HG02852 (cell line): ENCODE measurements around the gene GRIK4.

Source experiments
- ATAC-seq: cut with Tn5 transposase; IDR thresholded peaks from one replicate; pipeline ENCODE4 v1.9.1; 2021; ENCODE audit warnings: mild to moderate bottlenecking, moderate library complexity; ENCODE audit not compliant: unreplicated experiment

The GRIK4 gene

DNA sequence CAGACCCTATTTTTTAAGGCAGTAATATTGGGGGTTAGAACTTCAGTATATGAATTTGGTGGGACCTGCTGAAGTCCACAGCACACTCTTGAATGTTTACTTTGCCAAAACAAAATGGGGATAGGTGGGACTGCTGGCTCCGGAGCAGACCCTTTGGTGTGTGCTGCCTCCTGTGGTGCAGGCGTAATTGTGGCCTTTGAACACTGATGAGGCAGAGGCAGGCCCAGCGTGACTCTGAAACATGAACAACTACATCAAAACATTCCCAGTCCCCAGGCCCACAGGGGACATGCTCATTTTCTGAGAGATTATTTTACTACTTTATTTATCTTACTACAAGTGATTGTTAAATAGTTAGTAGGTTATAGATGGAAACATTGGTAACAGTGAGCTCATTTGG lies 287.3 kb downstream of the GRIK4 start:
- ATAC-seq = no peak

DNA sequence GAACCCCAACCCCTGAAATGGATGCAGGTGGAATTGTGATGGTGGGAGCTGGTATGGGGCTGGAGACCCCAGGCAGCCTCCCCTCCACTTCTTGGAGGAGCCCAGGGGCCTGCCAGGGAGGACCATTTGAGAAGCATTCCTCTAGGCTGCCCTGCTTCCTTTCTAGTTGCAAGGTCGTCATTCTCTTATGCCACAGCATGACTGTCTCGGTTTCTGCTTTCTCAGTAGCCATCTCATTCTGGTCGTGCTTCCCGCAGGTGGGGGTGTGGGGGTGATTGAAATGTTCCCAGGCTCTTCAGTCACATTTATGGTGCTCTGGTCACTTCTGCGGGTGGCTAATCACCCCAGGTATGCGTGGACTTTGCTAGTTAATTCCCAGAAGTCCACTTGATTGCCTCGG lies 288.7 kb downstream of the GRIK4 start:
- ATAC-seq = no peak

DNA sequence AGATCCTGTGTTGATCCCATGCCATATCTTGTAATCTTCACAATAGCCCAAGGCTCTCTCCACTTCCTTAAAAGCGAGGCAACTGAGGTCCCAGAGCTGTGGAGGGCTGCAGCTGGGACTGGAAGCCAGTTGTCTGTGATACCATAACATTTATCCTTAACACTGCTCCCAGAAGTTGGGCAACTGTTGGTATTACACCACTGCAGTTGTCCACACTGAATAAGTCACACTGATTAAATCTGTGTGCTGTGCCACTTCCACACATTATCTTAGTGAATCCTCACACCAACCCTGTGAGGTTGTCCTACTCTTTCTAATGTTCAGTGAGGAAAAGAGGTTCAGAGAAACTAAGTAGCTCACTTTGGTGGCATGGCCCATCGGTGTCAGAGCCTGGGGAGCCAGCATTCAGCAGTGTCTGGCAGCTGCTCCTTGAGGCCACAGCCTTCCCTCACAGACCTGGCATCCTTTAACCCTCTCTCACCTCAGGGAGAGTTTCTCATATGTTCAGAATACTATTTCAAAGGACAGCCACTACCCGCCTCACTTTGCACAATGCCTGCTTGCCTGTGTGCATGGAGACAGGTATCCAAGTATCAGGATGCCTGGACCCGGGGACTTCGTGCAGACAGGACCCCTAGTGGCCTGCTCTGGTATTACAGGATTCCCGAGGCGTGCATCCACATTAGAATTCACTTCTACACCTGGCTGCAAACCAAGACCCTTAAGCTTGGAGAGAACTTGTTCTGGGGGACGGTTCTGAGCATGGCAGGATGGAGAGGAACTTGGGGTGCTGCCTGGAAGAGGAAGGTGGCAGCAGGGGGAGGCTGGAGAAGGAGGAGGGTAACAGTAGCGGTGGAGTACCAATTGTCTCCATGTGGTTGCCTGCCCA lies 290.5 kb downstream of the GRIK4 start:
- no peak for ATAC-seq

DNA sequence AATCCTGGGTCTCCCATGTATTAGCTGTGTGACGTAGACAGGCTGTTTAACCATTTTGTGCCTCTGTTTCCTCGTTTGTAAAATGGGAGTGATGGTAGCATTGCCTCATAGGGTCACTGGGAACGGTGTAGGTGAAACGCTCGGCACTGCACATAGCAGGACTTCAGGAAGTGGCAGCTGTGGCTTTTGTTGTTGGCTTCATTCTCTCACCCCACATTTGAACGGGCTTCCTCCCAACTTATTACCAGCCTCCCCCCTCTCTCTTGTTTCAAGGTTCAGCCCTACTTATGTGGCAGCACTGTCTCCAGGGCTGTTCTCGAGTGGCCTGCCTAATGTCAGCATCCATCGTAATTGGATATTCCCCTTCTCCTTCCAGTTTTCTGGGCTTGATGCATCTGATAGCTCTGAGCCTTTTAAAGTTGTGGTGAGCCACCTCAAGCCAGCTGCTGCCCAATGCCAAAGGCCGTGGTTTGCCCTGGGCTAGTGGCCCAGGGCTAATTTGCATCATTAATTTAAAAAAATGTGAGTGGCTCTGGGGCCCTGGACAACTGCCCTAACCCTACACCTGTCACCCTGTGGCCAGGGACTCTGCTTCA lies 294.5 kb downstream of the GRIK4 start:
- no peak for ATAC-seq

DNA sequence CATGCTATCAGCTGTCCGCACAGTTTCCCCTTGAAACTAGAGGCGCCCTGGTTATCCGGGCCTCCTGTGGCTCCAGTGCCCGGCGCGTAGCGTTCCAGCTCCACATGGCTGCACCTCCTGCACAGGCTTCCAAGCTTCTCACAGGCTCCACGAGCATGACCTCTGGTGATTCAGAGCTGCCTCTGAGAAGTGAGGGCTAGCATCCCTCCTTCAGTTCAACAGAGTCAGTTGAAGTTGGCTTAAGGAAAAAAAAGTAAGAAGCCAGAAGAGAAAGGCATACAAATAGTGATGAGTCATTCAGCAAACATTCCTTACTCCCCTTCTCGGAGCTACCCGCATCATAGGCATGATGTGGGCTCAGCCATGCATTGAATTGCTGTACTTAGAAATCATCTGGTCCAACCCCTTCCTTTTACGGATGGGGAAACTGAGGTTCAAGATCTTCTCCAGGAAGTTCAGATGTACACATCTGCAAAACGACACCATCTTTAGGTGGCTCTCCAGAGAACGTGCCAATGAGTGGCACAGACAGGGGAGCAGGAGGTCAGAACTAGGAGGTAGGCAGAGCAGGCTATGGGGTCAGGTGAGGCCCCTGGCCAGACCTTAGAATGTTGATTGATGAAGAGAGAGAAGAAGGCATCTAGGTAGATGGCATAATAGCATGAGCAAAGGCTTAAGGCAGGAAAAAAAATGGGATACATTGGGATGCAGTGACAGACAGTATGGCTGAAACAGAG lies 296.0 kb downstream of the GRIK4 start:
- no peak for ATAC-seq

DNA sequence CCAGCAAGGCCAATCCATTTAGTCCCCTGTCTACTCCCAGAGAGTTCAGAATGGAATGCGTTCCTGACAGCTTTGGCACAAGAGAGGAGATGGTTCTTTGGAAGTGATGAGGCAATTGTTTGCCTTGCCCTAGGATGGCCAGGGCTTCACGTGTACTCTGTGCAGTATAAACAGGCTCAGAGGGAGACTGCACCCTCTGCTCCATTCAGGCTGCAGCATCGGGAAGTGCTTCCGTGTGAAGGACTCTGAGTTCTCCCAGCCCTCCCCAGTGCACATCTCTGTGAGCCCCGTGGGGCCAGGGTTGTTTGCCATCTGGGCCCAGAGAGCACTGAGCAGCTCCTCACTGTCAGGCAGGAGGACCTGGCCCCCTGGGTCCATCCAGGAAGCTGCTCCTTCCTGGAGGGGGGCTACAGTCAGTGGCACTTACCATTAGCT lies 297.1 kb downstream of the GRIK4 start:
- no peak for ATAC-seq

DNA sequence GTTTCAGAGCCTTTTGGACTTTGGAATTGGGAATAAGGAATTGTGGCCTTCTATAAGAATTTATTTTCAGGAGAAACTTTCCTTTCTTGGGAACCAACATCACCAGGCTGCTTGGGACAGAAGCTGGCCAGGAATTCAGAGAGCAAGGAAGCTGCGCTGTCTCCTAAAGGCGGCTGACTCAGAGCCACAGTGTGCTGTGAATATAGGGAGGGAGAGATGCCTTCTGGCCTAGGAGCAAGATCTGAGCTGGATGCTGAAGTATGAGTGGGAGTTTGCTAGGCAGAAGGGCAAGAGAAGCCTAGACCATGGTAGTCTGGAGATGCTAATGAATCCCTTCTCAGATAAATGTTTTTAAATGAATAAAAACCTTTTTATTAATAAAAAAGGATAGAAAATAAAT lies 298.7 kb downstream of the GRIK4 start:
- ATAC-seq = no peak

DNA sequence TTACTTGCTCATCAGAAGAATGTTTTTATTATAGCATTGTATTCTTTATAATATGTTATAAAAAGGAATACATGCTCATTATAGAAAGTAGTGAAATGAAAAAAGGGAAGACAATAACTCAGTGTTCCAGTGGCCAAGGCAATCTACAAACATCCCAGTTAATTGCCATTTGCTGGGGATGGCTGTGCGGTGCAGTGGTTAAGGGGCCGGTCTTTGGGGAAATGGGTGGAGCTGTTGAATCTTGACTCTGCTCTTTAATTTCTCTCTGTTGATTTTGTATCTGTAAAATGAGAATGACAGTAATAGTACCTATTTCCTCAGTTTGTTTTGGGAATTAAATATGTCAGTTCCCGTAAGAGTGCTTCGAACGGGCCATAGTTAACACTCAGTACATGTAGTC lies 299.7 kb downstream of the GRIK4 start:
- ATAC-seq = no peak

DNA sequence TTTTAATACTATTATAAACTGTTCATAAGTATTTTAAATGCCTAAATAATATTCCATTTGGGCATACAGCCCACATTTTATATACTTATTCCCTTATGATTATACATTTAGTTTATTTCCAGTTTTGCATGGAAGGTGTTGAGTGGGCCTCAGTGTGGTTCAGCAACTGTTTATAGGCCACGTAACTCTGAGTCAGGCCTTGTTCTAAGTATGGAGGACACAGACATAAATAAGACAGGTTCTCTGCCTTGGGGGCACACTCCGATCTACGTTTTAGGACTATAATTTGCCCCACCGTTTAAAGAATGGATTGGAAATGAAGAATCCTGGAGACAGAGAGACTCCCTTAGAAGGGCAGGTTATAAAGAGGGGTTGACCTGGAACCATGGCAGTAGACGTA lies 300.2 kb downstream of the GRIK4 start:
- no peak for ATAC-seq

DNA sequence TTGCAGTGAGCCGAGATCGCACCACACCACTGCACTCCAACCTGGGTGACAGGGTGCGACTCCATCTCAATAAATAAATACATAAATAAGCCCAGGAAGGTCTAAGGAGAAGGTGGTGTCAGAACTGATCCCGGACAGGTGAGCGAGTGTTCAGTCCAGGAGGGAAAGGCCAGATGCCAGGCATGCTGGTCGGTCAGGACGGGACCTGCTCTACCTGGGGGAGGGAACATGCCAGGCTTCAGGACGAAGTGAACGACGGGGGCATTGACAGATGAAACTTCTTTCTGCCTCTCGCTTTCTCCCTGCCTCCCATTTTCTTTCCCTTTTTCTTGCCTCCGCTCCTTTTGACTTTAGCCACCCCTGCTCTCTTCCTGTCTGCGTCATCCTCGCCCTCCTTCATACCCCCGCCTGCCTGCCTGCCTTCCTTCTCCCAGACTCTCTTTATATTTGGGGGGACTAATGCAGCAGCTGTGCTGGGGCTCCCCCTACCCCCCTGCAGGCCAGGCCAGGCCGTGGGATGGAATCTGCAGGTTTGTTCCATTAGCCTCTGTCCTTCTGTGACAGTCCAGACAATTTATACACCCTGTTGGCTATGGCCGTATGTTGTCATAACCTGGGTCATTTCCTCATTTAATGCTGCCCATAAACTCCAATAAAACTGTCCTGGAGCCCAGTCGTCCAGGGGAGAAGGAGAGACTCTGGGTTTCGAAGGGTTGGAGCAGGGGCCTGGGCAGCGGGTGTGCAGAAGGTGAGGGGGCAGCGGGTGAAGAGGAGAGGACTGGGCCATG lies 303.2 kb downstream of the GRIK4 start:
- ATAC-seq = no peak

DNA sequence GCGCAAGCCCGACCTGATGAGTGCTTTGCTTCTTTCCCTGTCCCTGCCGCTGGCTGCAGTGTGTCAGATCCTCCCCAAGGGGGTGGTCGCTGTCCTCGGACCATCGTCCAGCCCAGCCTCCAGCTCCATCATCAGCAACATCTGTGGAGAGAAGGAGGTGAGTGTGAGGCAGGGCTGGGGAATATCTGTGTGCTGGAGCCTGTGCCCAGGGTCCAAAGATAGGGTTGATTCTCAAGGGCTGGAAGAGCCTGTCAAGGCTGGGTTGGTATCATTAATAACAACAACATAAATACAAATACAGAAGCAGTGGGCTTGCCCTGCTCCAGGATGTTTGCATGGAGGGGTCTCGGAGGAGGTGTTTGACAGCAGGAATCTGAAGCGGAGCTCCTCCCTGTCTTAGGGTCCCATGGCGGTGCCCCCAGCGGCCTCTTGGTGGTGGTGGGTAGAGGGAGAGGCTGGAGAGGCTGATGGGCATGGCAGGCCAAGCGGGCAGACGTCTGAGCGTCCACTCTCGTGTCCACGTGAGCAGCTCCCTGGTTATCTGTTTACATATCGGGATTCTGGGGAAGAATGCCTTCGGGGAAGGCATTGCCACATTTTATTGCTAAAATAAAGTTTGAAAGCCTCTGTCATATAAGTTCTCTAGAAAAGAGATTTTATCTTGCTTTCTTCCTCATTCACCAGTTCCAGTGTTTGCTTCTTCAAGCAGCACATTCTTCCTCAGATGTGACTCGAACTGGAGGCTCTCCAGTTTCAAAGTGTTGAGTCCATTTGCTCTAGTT lies 304.0 kb downstream of the GRIK4 start:
- ATAC-seq = no peak

DNA sequence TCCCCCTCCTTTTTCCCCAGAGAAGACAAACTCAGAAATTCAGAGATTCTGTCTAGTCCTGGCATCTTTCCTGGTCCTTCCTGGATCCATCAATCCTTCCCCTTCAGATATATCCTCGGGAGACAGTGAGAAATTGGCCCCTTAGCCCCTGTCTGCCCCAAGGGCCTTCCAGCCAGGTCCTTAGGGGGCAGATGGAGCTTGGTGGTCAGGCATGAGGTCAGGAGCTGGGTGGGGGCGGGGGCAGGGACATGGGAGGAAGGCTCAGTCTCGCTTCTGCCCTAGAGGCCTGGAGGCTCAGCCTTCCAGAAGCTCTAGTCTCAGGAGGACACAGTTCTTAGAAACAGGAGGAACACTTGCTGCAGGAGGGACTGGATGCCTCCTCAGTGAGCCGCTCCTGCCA lies 304.6 kb downstream of the GRIK4 start:
- ATAC-seq = no peak

DNA sequence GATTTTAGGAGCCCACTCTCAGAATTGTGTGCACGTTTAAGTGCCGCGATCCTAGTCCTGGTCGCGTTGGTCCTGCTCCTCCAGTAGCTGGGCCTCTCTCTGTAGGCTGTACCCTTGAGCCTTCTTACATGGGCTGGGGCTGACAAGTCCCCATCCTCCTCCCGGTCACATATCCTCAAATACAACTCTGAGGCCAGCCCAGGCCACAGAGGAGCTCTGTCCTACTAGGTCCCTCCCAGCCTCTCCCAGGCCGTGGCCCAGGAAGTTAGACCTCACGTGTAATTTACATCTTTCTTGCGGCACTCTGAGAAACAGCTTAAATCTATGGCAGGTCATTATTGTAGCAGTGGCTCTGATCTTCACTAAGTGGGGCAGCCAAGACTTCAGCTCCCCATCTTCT lies 305.2 kb downstream of the GRIK4 start:
- no peak for ATAC-seq

DNA sequence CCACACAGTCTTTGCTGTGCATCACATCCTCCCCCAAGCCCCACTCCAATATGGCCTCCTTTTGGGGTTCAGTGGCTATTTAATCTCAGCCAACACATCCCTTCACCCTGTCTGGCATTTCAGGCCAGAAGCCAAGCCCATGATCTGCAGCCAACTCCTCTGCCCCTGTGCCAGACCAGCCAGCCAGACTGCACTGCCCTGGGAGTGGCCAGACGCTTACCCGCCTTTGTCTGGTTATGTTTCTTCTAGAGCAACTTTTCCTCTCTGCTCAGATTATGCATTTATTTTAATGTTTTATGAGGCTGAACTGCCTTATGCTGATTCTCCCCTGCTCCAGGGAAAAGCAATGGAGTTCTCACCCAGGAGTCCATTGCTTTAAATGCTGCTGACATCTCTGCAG lies 305.6 kb downstream of the GRIK4 start:
- ATAC-seq = no peak

DNA sequence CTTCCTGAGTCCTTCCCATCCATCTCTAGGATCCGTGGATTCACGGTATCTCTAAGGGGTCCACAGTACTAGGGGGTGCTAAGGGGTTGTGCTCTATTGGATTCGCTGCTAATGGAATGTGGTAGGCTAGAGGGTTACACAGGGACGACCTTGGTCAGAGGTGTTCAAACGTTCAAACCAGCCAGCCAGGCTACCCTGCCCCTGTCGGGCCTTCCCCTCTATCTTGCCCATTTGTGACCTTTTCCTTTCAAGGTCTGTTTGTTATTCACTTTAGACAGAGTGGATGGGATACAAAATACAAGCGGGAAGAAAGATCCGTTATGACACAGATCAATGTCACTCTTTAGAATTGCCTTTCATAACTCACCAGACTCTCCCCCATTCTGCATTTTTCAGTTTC lies 306.5 kb downstream of the GRIK4 start:
- ATAC-seq = no peak

DNA sequence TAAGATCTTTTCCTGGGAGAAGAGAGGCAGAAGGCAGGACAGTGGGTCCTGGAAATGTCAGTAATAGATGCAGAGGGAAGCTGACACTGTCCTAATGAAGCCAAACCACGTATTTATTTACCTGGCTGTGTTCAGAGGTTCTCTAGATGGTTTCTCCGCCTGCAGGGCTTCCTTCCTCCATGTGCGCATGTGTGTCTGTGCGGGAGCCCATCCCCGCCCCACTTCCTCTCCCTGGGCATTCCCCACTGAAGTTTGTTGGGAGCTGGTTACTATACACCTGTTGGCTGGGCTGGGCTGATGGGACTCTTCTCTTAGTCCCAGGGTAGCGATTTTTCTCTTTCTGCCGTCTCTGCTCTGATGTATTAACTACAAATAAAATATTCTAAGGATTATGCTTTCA lies 307.5 kb downstream of the GRIK4 start:
- no peak for ATAC-seq

DNA sequence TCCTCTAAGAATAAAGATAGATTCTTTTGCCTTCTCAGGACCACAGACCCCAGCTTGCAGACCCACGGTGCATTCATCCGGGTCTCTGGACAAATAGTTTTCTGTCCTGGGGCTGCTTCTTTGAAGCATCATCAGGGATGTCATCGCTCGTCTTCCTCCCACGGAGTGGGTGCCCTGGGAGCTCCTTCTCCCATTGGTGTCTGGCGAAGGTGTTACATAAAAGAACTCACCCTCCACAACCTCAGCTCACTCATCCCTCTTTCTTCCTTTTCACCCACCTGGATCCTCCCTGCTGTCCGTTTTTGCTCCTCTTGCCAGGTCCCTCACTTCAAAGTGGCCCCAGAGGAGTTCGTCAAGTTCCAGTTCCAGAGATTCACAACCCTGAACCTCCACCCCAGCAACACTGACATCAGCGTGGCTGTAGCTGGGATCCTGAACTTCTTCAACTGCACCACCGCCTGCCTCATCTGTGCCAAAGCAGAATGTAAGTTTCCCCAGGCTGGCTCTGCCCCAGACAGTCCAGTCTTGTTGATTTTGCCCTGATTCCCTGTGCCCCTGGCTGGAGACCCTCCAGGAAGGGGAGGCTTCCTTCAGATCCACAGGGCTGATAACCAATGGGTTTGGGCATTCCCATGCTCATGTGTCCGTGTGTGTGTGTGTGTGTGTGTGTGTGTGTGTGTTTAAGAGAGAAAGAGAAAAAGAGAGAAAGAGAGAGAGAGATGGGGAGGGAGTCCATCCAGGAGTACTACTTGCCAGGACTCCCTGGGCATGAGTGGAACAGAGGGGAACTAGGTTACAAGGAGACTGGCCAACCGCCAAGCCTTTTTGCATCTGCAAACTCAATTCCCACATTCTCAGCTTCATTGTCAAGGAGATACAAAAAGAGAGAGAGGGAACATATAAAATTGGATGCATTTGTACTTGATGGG lies 308.2 kb downstream of the GRIK4 start:
- no peak for ATAC-seq

DNA sequence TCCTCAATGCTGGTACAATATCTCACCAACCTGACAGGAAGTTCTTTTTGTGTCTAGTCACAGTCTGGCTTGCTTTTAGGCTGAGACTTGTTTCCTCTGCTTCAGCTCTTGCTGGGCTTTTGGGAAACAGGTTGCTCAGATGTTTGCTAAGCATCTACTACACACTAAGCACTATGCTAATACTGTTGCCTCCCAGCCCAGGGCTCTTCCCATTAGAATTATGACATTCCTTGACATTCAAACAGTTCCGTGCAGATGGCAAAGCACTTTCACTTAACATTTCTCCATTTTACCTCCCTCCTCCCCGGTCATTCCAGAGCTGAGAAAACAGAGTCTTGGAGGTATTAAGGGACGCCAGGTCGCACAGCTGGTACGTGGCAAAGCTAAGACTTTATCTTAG lies 311.6 kb downstream of the GRIK4 start:
- no peak for ATAC-seq

DNA sequence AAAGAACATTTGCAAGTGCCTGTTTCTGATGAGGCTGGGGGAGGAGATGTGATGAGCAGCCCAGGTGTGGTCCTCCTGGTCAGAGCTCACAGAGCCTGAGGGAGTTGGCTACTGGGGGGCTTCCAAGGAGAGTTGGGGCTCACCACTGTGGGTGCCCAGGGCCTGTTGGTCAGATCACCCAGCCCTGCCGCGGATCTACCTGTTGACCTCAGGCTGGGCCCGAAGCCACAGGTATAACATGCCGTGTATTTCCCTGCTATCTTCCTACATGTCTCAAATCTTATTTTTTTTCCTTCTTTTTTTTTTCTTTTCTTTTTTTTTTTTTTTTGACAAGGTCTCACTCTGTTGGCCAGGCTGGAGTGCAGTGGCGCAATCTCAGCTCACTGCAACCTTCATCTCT lies 312.7 kb downstream of the GRIK4 start:
- no peak for ATAC-seq
